ENCODE measurements around the gene RPP38.

RPP38 gene

DNA sequence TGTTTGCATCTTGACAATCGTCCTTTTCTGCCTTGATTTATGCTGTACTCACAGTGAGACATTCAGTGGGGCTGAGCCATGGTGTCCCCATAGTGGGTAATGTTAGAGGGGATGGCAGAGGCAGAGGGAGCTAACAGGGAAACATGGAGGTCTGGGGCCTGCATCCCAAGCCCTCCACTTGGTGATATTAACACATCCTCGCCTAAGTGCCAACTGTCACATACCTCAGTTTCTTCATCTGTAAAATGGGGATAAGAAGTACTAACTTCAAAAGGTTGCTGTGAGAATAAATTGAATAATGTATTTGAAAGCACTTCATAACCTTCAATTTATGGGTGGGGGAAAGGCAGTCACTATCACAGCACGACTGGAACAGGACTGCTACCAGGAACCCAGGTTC lies 27.8 kb downstream of the RPP38 start:
- TF ChIP-seq SIN3A (IDR thresholded peaks at IDR 0.05; ENCODE audit: borderline replicate concordance, insufficient read depth, low read length): no peak
- TF ChIP-seq, protein P1, sequence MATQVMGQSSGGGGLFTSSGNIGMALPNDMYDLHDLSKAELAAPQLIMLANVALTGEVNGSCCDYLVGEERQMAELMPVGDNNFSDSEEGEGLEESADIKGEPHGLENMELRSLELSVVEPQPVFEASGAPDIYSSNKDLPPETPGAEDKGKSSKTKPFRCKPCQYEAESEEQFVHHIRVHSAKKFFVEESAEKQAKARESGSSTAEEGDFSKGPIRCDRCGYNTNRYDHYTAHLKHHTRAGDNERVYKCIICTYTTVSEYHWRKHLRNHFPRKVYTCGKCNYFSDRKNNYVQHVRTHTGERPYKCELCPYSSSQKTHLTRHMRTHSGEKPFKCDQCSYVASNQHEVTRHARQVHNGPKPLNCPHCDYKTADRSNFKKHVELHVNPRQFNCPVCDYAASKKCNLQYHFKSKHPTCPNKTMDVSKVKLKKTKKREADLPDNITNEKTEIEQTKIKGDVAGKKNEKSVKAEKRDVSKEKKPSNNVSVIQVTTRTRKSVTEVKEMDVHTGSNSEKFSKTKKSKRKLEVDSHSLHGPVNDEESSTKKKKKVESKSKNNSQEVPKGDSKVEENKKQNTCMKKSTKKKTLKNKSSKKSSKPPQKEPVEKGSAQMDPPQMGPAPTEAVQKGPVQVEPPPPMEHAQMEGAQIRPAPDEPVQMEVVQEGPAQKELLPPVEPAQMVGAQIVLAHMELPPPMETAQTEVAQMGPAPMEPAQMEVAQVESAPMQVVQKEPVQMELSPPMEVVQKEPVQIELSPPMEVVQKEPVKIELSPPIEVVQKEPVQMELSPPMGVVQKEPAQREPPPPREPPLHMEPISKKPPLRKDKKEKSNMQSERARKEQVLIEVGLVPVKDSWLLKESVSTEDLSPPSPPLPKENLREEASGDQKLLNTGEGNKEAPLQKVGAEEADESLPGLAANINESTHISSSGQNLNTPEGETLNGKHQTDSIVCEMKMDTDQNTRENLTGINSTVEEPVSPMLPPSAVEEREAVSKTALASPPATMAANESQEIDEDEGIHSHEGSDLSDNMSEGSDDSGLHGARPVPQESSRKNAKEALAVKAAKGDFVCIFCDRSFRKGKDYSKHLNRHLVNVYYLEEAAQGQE (IDR thresholded peaks at IDR 0.05; ENCODE audit: insufficient read depth in 1 of 2, low read depth in 2 of 2, low read length in 2 of 2): no peak
- no peak for TF ChIP-seq TAF1 (IDR thresholded peaks at IDR 0.05; ENCODE audit: borderline replicate concordance, insufficient read depth, low read length)
- TF ChIP-seq FOXP2 (optimal IDR thresholded peaks at IDR 0.05; ENCODE audit: borderline replicate concordance, extremely low read depth, extremely low read length, insufficient read depth): no peak
- TF ChIP-seq POLR2AphosphoS5 (IDR thresholded peaks at IDR 0.05; ENCODE audit: low read depth, low read length): no peak

DNA sequence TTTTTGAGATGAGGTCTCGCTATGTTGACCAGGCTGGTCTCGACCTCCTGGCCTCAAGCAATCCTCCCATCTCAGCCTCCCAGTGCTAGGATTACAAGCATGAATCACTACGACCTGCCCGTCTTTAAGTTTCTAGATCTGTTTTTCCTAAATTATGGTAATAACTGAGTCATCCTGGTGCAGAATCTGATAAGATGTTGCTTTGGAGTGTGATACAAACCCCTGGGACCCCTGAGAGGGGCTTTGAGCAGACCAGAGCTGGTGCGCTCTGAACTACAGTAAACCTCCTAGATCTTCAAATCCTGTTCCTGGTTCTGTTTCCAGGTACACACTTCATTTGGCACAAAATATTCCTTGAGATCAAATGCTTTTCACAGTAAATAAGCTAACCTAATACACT lies 34.2 kb downstream of the RPP38 start:
- TF ChIP-seq FOXP2 (optimal IDR thresholded peaks at IDR 0.05; ENCODE audit: borderline replicate concordance, extremely low read depth, extremely low read length, insufficient read depth) (no peak), SIN3A (IDR thresholded peaks at IDR 0.05; ENCODE audit: borderline replicate concordance, insufficient read depth, low read length) (no peak), POLR2AphosphoS5 (IDR thresholded peaks at IDR 0.05; ENCODE audit: low read depth, low read length) (no peak), TAF1 (IDR thresholded peaks at IDR 0.05; ENCODE audit: borderline replicate concordance, insufficient read depth, low read length) (no peak)
- TF ChIP-seq, protein P1 (IDR thresholded peaks at IDR 0.05; ENCODE audit: insufficient read depth in 1 of 2, low read depth in 2 of 2, low read length in 2 of 2): no peak

DNA sequence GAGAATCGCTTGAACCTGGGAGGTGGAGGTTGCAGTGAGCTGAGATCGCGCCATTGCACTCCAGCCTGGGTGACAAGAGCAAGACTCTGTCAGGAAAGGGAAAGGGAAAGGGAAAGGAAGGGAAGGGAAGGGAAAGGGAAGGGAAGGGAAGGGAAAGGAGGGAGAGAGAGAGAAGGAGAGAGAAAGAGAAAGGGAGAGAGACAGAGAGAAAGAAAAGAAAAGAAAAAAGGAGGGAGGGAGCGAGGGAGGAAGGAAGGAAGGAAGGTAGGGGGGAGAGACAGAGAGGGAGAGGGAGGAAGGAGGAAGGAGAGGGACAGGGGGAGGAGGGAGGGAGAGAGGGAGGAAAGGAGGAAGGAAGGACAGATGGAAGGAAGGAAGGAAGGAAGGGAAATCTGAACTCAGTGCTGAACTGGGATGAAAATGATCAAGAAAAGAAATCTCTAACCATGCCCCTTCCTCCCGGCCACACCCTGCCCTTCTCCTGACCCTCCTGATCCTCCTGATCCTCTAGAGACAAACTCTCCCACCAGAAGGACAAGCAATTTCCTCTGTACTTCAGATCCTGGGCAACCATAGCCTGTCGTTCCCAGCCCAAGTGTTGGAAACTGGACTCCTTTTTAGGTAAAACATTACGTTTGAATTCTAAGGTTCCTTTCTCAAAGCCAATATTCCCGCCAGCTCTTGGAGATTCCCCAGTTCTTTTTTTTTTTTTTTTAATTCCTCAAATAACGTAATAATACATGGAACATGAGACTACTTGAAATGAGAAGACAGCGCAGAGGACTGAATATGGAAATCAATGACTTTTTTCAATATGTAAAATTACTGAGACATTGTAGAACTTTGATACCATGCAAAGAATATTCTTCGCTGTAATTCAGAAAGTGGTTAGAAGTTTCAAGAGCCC lies 39.2 kb downstream of the RPP38 start:
- TF ChIP-seq, protein P1 (IDR thresholded peaks at IDR 0.05; ENCODE audit: insufficient read depth in 1 of 2, low read depth in 2 of 2, low read length in 2 of 2): no peak
- TF ChIP-seq FOXP2 (optimal IDR thresholded peaks at IDR 0.05; ENCODE audit: borderline replicate concordance, extremely low read depth, extremely low read length, insufficient read depth): no peak
- TF ChIP-seq TAF1 (IDR thresholded peaks at IDR 0.05; ENCODE audit: borderline replicate concordance, insufficient read depth, low read length): no peak
- TF ChIP-seq SIN3A (IDR thresholded peaks at IDR 0.05; ENCODE audit: borderline replicate concordance, insufficient read depth, low read length): no peak
- no peak for TF ChIP-seq POLR2AphosphoS5 (IDR thresholded peaks at IDR 0.05; ENCODE audit: low read depth, low read length)

DNA sequence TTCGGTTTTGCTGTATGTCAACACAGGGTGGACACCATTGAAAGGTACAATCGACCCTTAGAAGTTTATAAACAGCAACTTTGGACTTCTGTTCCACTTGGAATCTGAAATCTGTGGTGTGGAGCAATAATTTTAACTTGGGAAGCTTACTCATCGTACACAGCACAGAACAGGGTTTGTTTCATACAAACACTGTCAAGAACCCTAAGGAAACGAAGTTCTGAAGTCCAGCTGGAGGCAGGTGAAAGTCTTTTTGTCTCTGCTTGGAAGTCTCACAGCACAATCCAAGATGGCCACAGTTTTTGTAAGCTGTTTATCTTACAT lies 39.8 kb downstream of the RPP38 start:
- TF ChIP-seq, protein P1 (IDR thresholded peaks at IDR 0.05; ENCODE audit: insufficient read depth in 1 of 2, low read depth in 2 of 2, low read length in 2 of 2): no peak
- TF ChIP-seq FOXP2 (optimal IDR thresholded peaks at IDR 0.05; ENCODE audit: borderline replicate concordance, extremely low read depth, extremely low read length, insufficient read depth) (no peak), SIN3A (IDR thresholded peaks at IDR 0.05; ENCODE audit: borderline replicate concordance, insufficient read depth, low read length) (no peak), TAF1 (IDR thresholded peaks at IDR 0.05; ENCODE audit: borderline replicate concordance, insufficient read depth, low read length) (no peak), POLR2AphosphoS5 (IDR thresholded peaks at IDR 0.05; ENCODE audit: low read depth, low read length) (no peak)

Measured in PFSK-1 (cell line).